GM12878 (cell line): ENCODE measurements around the gene AGXT. TPM values are rescaled to one million over a fixed set of nuclear protein-coding genes. Genes with fewer than 3 reads are reported as not detected.

ENCODE experiments used
- ATAC-seq: fragments of 200-7000 bp; cut with Tn5 transposase; 3 replicates; pipeline ENCODE4 v1.9.1; 2020; ENCODE audit warnings: mild to moderate bottlenecking, moderate library complexity
- BruUV-seq: library from RNA; stranded (reverse); fragments of 400-500 nt; replicated peaks from 2 replicates; lab custom pipeline; 2021; lab: Mats Ljungman, UMichigan
- CTCF ChIA-PET: fragments of 300-600 bp; sonication (Branson Sonifier 250); formaldehyde crosslinking; extraction: SDS; loops from one replicate; lab custom pipeline; 2021; ENCODE audit warnings: inconsistent platforms; lab: Yijun Ruan, JAX
- POLR2A ChIA-PET: fragments of 350-600 bp; formaldehyde crosslinking; extraction: SDS; loops from one replicate; lab custom pipeline; 2021; ENCODE audit warnings: inconsistent platforms; lab: Charles Lee
- RAD21 ChIA-PET: fragments of 300-600 bp; sonication (Branson Sonifier 250); formaldehyde crosslinking; loops from one replicate; lab custom pipeline; 2023; ENCODE audit warnings: antibody characterized with exemption; ENCODE audit not compliant: unreplicated experiment; lab: Charles Lee
- SMC1A ChIA-PET: fragments of 300-600 bp; sonication (Branson Sonifier 250); formaldehyde crosslinking; loops from one replicate; lab custom pipeline; 2023; ENCODE audit not compliant: unreplicated experiment, uncharacterized antibody; lab: Charles Lee
- DNase-seq: peaks from one replicate; pipeline ENCODE4 v3.0.0-alpha.2; 2011; ENCODE audit warnings: low read depth, low spot score
- FAIRE-seq: peaks from 3 replicates; lab custom pipeline; 2011; peaks lifted over from hg19 to GRCh38; lab: Jason Lieb, UNC
- H2AFZ ChIP-seq: 2 replicates; pipeline ENCODE4 v1.6.0; 2011; ENCODE audit warnings: low read depth, low read length, control low read depth; ENCODE audit not compliant: control insufficient read depth
- H3K27ac ChIP-seq: 2 replicates; pipeline ENCODE4 v1.5.1; 2011; ENCODE audit warnings: control low read depth; ENCODE audit not compliant: control insufficient read depth, insufficient read depth
- H3K27me3 ChIP-seq, 2 experiments: replicated peaks in 1 of 2; 2 replicates each; pipeline versions ENCODE4 v1.6.0 to v1.6.1; 2011; ENCODE audit warnings: low read length in 1 of 2; ENCODE audit not compliant: control insufficient read depth in 2 of 2, insufficient read depth in 2 of 2
- H3K36me3 ChIP-seq, 2 experiments: 2 replicates each; pipeline ENCODE4 v1.5.1; 2011; ENCODE audit warnings: low read length in 1 of 2; ENCODE audit not compliant: control insufficient read depth in 2 of 2, insufficient read depth in 2 of 2
- H3K4me1 ChIP-seq: 2 replicates; pipeline ENCODE4 v1.6.1; 2011; ENCODE audit warnings: mild to moderate bottlenecking, low read length, moderate library complexity, mixed read lengths; ENCODE audit not compliant: control insufficient read depth, insufficient read depth
- H3K4me2 ChIP-seq: 2 replicates; pipeline ENCODE4 v1.6.0; 2011; ENCODE audit warnings: control low read depth; ENCODE audit not compliant: control insufficient read depth, insufficient read depth
- H3K4me3 ChIP-seq: fragments of 200-600 bp; sonication (generic); 2 replicates; pipeline ENCODE4 v1.5.1; 2016
- H3K79me2 ChIP-seq: 2 replicates; pipeline ENCODE4 v1.6.0; 2011; ENCODE audit warnings: low read length; ENCODE audit not compliant: control insufficient read depth, insufficient read depth
- H3K9ac ChIP-seq: 2 replicates; pipeline ENCODE4 v1.8.0; 2011; ENCODE audit warnings: low read length, control low read depth, mixed read lengths; ENCODE audit not compliant: control insufficient read depth, insufficient read depth
- H3K9me3 ChIP-seq: replicated peaks from 3 replicates; pipeline ENCODE4 v1.5.1; 2011; ENCODE audit warnings: mild to moderate bottlenecking, low read length; ENCODE audit not compliant: control insufficient read depth, insufficient read depth
- H4K20me1 ChIP-seq: 2 replicates; pipeline ENCODE4 v1.6.0; 2011; ENCODE audit not compliant: control insufficient read depth, insufficient read depth
- BCL3 ChIP-seq: IDR thresholded peaks from 2 replicates; pipeline ENCODE4 v1.6.1; 2011; ENCODE audit warnings: borderline replicate concordance, low read depth, mild to moderate bottlenecking, moderate library complexity, low read length; ENCODE audit not compliant: insufficient read depth, poor library complexity, severe bottlenecking
- LARP7 ChIP-seq: fragments of 450-650 bp; IDR thresholded peaks from 2 replicates; pipeline ENCODE4 v1.6.1; 2017; ENCODE audit warnings: mild to moderate bottlenecking
- RAD51 ChIP-seq: fragments of 450-650 bp; IDR thresholded peaks from 2 replicates; pipeline ENCODE4 v1.6.1; 2016; ENCODE audit warnings: moderate library complexity, mild to moderate bottlenecking, inconsistent platforms
- SRF ChIP-seq, 2 experiments: IDR thresholded peaks; 2 replicates each; pipeline ENCODE4 v1.6.1; 2011; ENCODE audit warnings: low read depth in 2 of 2, low read length in 2 of 2, mild to moderate bottlenecking in 1 of 2, moderate library complexity in 1 of 2
- TCF3 ChIP-seq: IDR thresholded peaks from 2 replicates; pipeline ENCODE4 v1.6.1; 2012; ENCODE audit warnings: low read depth, mild to moderate bottlenecking, low read length, borderline replicate concordance; ENCODE audit not compliant: insufficient read depth
- WGBS: methylation state at CpG from one replicate; pipeline ENCODE4 v1.1.6; 2016; ENCODE audit warnings: low lambda C conversion rate; ENCODE audit not compliant: insufficient replicate concordance, insufficient coverage; ENCODE audit errors: missing lambda C conversion rate; 5-methylcytosine and 5-hydroxymethylcytosine counted together
- in situ Hi-C: fragments of 300-500 bp; cut with MboI; formaldehyde crosslinking; loops from 9 replicates; pipeline ENCODE4 v1.14.3; 2018; ENCODE audit warnings: mixed read lengths
- intact Hi-C: fragments of 100-400 bp; cut with micrococcal nuclease; formaldehyde crosslinking; loops from one replicate; pipeline ENCODE4 v1.14.2; 2022; ENCODE audit not compliant: unreplicated experiment
- polyA plus RNA-seq, 11 experiments: library from polyadenylated mRNA; depleted of rRNA in 4 of 11; unstranded in 6 of 11; stranded (reverse) in 5 of 11; fragments of >200 nt; fragmentation: Nextera tagmentation in 4 of 11; fragmentation: Illumina TruSeq in 1 of 11; extraction: Ambion mirVana in 4 of 11; extraction: Trizol in 1 of 11; gene quantifications; 1 replicate in 1 of 11; 2 replicates in 10 of 11; pipeline versions ENCODE4 v1.2.1 to v1.2.3, GENCODE V29; 2011 to 2016; ENCODE audit warnings: inconsistent platforms in 2 of 11, missing spikeins in 2 of 11, low read depth in 1 of 11
- total RNA-seq, 4 experiments: library from RNA; depleted of rRNA in 3 of 4; stranded (reverse); fragments of >200 nt in 3 of 4; fragmentation: Illumina TruSeq in 1 of 4; extraction: Trizol in 1 of 4; gene quantifications; 2 replicates each; pipeline versions ENCODE4 v1.2.1 to v1.2.3, GENCODE V29; 2013 to 2021
- TF ChIP-seq, protein P1 (sequence below): IDR thresholded peaks from 2 replicates; pipeline ENCODE4 v1.6.1; 2011; ENCODE audit warnings: mild to moderate bottlenecking, low read depth, low read length, moderate library complexity; ENCODE audit not compliant: insufficient replicate concordance

Gene AGXT
- total and polyA plus RNA-seq, 10 of the 15 experiments (the other 5 are each of a cell fraction or from before 2014, with no cell fraction given), result 0.18 TPM; not detected in 9

- DNase-seq (no peak), ATAC-seq (no peak), FAIRE-seq (no peak)
- ChIA-PET POLR2A (no interaction called here), SMC1A (no interaction called here), RAD21 (no interaction called here), CTCF (no interaction called here)
- no TSS peak for BruUV-seq
- no peaks in the 10 kb centered on the region for H3K9me3 ChIP-seq
- intact Hi-C loops, result no loop called here
- no peaks in the 10 kb centered on the region for H3K79me2 ChIP-seq
- H3K27me3 ChIP-seq, result no peaks in the 10 kb centered on the region
- H3K4me2 ChIP-seq, result no peak overlapping the region
- no peak overlapping the region for H3K27ac ChIP-seq
- no peaks in the 10 kb centered on the region for H3K36me3 ChIP-seq
- WGBS, result 40% methylated on average over 27 of the region's 28 CpGs
- H2AFZ ChIP-seq, result no peak overlapping the region
- no peaks in the 10 kb centered on the region for H3K4me1 ChIP-seq
- TF ChIP-seq LARP7 (no peak), TCF3 (0 out of 2 replicates have a peak, but pooled peaks have one; percentile 66), BCL3 (peak; percentile 90), SRF (IDR thresholded peaks at IDR 0.05; ENCODE audit: low read depth in 2 of 2, low read length in 2 of 2) (no peak), RAD51 (no peak)
- TF ChIP-seq, protein P1, sequence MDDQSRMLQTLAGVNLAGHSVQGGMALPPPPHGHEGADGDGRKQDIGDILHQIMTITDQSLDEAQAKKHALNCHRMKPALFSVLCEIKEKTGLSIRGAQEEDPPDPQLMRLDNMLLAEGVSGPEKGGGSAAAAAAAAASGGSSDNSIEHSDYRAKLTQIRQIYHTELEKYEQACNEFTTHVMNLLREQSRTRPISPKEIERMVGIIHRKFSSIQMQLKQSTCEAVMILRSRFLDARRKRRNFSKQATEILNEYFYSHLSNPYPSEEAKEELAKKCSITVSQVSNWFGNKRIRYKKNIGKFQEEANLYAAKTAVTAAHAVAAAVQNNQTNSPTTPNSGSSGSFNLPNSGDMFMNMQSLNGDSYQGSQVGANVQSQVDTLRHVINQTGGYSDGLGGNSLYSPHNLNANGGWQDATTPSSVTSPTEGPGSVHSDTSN, result peak; percentile 11
- H4K20me1 ChIP-seq, result no peaks in the 10 kb centered on the region
- no peak overlapping the region for H3K4me3 ChIP-seq
- in situ Hi-C loops, result no loop called here
- H3K9ac ChIP-seq, result no peak overlapping the region
Observed at GRCh38 chr2:240894836-240895558, 26.4 kb downstream of the AGXT start.
